Mesendoderm (in vitro differentiated cells): ENCODE measurements around the gene MFSD6L.
A peak's percentile ranks its signal among the peaks of the same experiment; 100 is the strongest.

ENCODE experiments used
- DNase-seq: peaks from one replicate; pipeline ENCODE4 v3.0.0; 2013
- H2AK5ac ChIP-seq: 2 replicates; pipeline ENCODE4 v1.6.1; 2013; ENCODE audit warnings: low read length, inconsistent platforms
- H2BK120ac ChIP-seq: 2 replicates; pipeline ENCODE4 v1.6.1; 2013; ENCODE audit warnings: low read depth, mild to moderate bottlenecking, low read length, moderate library complexity, mixed read lengths
- H2BK15ac ChIP-seq: replicated peaks from 2 replicates; pipeline ENCODE4 v1.6.1; 2013; ENCODE audit warnings: low read depth, mild to moderate bottlenecking, moderate library complexity
- H2BK5ac ChIP-seq: 2 replicates; pipeline ENCODE4 v1.6.1; 2013; ENCODE audit warnings: low read length, inconsistent platforms
- H3K18ac ChIP-seq: 2 replicates; pipeline ENCODE4 v1.6.1; 2013; ENCODE audit warnings: mild to moderate bottlenecking, low read length, mixed read lengths
- H3K23ac ChIP-seq: one replicate; pipeline ENCODE4 v1.6.1; 2013; ENCODE audit warnings: low read length
- H3K27ac ChIP-seq: 2 replicates; pipeline ENCODE4 v1.5.1; 2013; ENCODE audit warnings: low read depth, mild to moderate bottlenecking, inconsistent platforms, low read length, moderate library complexity
- H3K27me3 ChIP-seq: 2 replicates; pipeline ENCODE4 v1.6.1; 2013; ENCODE audit warnings: low read length, control low read depth, mild to moderate bottlenecking, inconsistent platforms; ENCODE audit not compliant: insufficient read depth, poor library complexity
- H3K36me3 ChIP-seq: 2 replicates; pipeline ENCODE4 v1.6.1; 2013; ENCODE audit warnings: low read length, inconsistent platforms; ENCODE audit not compliant: control insufficient read depth, insufficient read depth
- H3K4ac ChIP-seq: one replicate; pipeline ENCODE4 v1.6.1; 2013; ENCODE audit warnings: low read depth, mild to moderate bottlenecking, low read length, moderate library complexity
- H3K4me1 ChIP-seq: 2 replicates; pipeline ENCODE4 v1.6.1; 2013; ENCODE audit warnings: low read depth, low read length, inconsistent platforms; ENCODE audit not compliant: control insufficient read depth
- H3K4me2 ChIP-seq: 2 replicates; pipeline ENCODE4 v1.6.1; 2013; ENCODE audit warnings: low read length
- H3K4me3 ChIP-seq: 2 replicates; pipeline ENCODE4 v1.5.1; 2013; ENCODE audit warnings: mild to moderate bottlenecking, low read length
- H3K56ac ChIP-seq: one replicate; pipeline ENCODE4 v1.6.1; 2013; ENCODE audit warnings: low read length
- H3K79me1 ChIP-seq: 2 replicates; pipeline ENCODE4 v1.6.1; 2013; ENCODE audit warnings: low read length, inconsistent platforms
- H3K79me2 ChIP-seq: 2 replicates; pipeline ENCODE4 v1.6.1; 2013; ENCODE audit warnings: mild to moderate bottlenecking, low read length; ENCODE audit not compliant: control insufficient read depth, insufficient read depth
- H3K9ac ChIP-seq: 2 replicates; pipeline ENCODE4 v1.6.1; 2013; ENCODE audit warnings: low read length, inconsistent platforms
- H4K5ac ChIP-seq: one replicate; pipeline ENCODE4 v1.6.1; 2013; ENCODE audit warnings: low read length
- H4K8ac ChIP-seq: one replicate; pipeline ENCODE4 v1.6.1; 2013; ENCODE audit warnings: low read depth, mild to moderate bottlenecking, control low read depth, low read length, moderate library complexity
- WGBS: extraction: QIAGEN DNeasy Blood & Tissue Kit; methylation state at CpG from one replicate; pipeline ENCODE4 v1.1.7; 2013; ENCODE audit warnings: low lambda C conversion rate, missing lambda C conversion rate; ENCODE audit not compliant: insufficient coverage; ENCODE audit errors: extremely low coverage; 5-methylcytosine and 5-hydroxymethylcytosine counted together

Gene MFSD6L

DNA sequence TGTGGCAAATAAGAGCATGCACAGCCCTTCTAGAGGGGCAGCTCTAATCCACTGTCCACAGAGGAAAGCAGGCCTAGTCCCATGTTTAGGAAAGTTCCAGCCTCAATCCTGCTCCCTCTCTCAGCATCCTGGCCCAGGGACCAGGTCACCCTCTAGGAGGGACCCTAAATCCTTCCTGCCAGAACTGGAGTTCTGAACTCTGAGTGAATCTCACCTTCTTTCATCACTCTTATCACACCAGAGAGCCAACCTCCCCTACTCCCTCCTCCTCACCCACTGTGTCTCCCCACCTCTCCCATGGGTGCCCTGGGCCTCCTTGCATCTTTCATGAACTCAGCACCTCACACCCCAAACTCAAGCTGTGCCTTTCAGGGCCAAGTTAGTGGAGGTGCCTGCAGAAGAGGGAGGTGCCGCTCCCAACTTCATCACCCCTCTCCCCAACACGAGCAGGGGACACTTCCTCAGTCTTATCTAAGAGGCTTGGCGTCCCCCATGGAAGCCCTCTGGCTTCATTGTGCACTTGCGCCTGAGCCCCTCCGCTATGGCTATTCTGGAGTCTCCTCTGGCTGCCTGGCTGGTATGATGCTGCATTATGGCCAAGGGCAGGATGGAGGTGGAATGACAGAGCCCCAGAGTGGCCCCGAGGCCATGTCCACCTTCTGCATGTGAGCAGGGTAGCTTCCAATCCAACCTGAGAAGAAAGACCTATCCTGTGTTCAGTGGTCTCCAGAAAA, 36.6 kb upstream of the MFSD6L start:
- Histone ChIP-seq H3K27ac (no peak overlapping the region), H4K5ac (no peak overlapping the region), H3K79me2 (no peaks in the 10 kb centered on the region), H2BK120ac (no peak overlapping the region), H2BK15ac (no peak overlapping the region), H2AK5ac (no peak overlapping the region), H3K56ac (no peak overlapping the region), H4K8ac (no peak overlapping the region), H3K4me2 (no peak overlapping the region), H3K4ac (no peak overlapping the region), H3K23ac (no peak overlapping the region), H3K9ac (no peak overlapping the region), H3K4me3 (no peak overlapping the region), H3K36me3 (no peaks in the 10 kb centered on the region), H3K27me3 (no peaks in the 10 kb centered on the region), H3K18ac (no peak overlapping the region), H2BK5ac (no peak overlapping the region), H3K79me1 (no peaks in the 10 kb centered on the region), H3K4me1 (no peaks in the 10 kb centered on the region)
- no peak for DNase-seq
- no CpG with 5 or more reads among the region's 6 CpGs for WGBS

DNA sequence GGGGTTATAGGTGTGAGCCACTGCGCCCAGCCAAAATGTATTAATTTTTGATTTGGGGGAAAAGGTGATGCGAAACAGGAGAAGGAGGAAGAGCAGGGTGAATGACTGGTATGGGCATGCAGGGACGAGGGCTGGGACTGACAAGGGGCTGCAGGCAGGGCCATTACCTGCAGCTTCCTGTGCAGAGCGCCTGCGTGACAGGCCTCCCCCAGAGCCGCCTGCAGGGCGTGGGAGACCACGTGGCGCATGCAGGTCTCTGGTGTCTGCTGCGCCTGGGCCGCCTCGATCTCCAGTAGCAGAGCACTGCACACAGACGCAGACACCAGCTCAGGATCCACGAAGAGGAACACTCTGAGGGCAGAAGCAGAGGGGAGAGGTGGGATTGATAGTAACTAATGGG, 35.9 kb upstream of the MFSD6L start:
- H3K36me3 ChIP-seq, result no peaks in the 10 kb centered on the region
- no peak overlapping the region for H4K5ac ChIP-seq
- H3K4me1 ChIP-seq, result no peaks in the 10 kb centered on the region
- H2BK5ac ChIP-seq, result no peak overlapping the region
- no peaks in the 10 kb centered on the region for H3K27me3 ChIP-seq
- no peak overlapping the region for H3K27ac ChIP-seq
- H3K18ac ChIP-seq, result no peak overlapping the region
- H3K4ac ChIP-seq, result no peak overlapping the region
- no peak overlapping the region for H4K8ac ChIP-seq
- WGBS, result no CpG with 5 or more reads among the region's 14 CpGs
- H3K4me2 ChIP-seq, result no peak overlapping the region
- H3K4me3 ChIP-seq, result no peak overlapping the region
- no peak overlapping the region for H3K9ac ChIP-seq
- no peak overlapping the region for H3K56ac ChIP-seq
- no peak overlapping the region for H2BK120ac ChIP-seq
- H3K79me1 ChIP-seq, result no peaks in the 10 kb centered on the region
- no peak for DNase-seq
- no peak overlapping the region for H2AK5ac ChIP-seq
- no peaks in the 10 kb centered on the region for H3K79me2 ChIP-seq
- no peak overlapping the region for H3K23ac ChIP-seq
- H2BK15ac ChIP-seq, result no peak overlapping the region

DNA sequence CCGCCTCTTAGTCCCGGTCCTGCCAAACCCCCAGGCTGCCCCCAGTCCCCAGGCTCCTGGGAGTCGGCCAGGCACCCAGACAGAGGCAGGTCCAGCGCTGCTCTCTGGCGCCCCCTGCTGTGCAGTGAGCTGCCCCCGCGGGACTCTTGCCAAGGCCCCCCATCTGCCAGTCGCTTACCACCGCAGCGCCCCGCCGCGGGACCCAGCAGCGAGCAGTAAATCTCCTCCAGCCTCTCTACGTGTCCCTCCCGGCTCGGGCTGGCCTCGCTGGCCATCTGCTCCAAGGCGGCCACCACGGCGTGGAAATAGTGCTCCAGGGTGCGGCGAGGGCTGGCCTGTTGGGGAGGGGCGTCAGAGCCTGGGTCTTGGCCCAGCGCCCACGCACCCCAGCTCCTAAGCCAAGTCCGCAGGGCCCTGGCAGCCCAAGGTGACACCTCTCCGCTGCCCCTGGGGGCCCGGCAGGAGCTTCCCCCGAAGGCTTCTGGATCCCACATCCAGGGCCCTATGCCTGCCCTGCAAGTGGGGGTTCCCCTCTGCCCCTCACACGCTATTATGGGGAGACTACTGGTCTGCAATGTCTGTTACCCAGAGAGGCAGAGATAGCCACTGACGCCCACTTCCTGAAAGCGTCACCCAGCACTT, 33.7 kb upstream of the MFSD6L start:
- no peaks in the 10 kb centered on the region for H3K27me3 ChIP-seq
- no peak overlapping the region for H3K4me3 ChIP-seq
- no peak overlapping the region for H4K5ac ChIP-seq
- peak overlapping the region; percentile 18 for H3K9ac ChIP-seq
- H3K27ac ChIP-seq, result no peak overlapping the region
- no peaks in the 10 kb centered on the region for H3K79me2 ChIP-seq
- no peaks in the 10 kb centered on the region for H3K79me1 ChIP-seq
- H2BK120ac ChIP-seq, result no peak overlapping the region
- H3K56ac ChIP-seq, result peak overlapping the region; percentile 62
- no peak overlapping the region for H3K23ac ChIP-seq
- H4K8ac ChIP-seq, result no peak overlapping the region
- peak; percentile 76 for DNase-seq
- H2AK5ac ChIP-seq, result no peak overlapping the region
- no peak overlapping the region for H2BK15ac ChIP-seq
- H2BK5ac ChIP-seq, result no peak overlapping the region
- H3K36me3 ChIP-seq, result no peaks in the 10 kb centered on the region
- no peak overlapping the region for H3K4ac ChIP-seq
- H3K18ac ChIP-seq, result no peak overlapping the region
- no peak overlapping the region for H3K4me2 ChIP-seq
- no CpG with 5 or more reads among the region's 33 CpGs for WGBS
- H3K4me1 ChIP-seq, result no peaks in the 10 kb centered on the region

DNA sequence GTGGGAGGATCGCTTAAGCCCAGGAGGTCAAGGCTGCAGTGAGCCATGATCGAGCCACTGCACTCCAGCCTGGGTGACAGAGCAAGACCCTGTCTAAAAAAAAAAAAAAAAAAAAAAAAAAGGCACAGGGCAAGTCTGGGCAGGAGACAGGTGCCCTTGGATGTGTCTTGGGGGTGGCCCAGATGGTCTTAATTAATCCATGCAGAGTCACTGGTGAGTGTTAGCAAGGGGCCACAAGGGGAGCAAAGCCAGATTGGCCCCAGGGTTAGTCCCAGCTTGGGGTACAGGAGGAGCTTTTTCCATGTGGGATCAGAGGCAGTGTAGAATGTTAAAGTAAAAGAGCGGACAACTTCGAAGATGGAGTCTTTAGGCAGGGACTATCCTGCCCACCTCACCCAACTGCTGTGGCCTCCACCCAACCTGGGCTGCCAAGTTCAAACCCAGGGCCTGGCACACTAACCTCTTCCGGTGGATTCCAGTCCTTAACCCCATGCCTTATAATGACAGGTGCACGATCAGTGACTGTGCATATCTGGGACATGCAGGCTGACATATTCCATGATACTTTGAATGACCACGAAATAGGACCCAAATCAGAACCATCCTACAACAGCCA, 32.2 kb upstream of the MFSD6L start:
- Histone ChIP-seq H3K27ac (no peak overlapping the region), H3K4me1 (no peaks in the 10 kb centered on the region), H2BK5ac (no peak overlapping the region), H3K79me2 (no peaks in the 10 kb centered on the region), H2BK15ac (no peak overlapping the region), H4K5ac (no peak overlapping the region), H3K23ac (no peak overlapping the region), H3K4ac (no peak overlapping the region), H3K18ac (no peak overlapping the region), H2BK120ac (no peak overlapping the region), H2AK5ac (no peak overlapping the region), H3K4me2 (no peak overlapping the region), H3K4me3 (no peak overlapping the region), H4K8ac (no peak overlapping the region), H3K27me3 (no peaks in the 10 kb centered on the region), H3K9ac (no peak overlapping the region), H3K79me1 (no peaks in the 10 kb centered on the region), H3K56ac (no peak overlapping the region), H3K36me3 (no peaks in the 10 kb centered on the region)
- no CpG with 5 or more reads among the region's 7 CpGs for WGBS
- DNase-seq, result no peak

DNA sequence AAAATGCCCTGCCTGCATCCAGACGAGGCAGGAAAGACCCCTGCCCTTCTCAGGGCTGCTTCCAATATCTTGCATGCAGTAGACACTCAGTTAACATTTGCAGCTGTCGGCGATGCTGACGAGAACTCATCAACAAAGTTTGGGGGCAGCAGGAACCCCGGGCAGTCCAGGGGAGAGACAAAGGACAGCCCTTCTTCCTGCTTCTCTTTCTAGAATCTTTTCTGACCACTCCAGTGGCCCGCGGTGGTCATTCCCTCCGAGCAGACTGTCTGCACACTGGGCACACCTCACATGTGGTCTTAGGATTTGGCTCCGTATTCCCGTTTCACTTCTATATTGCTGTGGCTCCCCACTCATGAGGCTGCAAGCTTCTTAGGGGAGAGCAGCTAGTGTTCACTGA, 31.0 kb upstream of the MFSD6L start:
- no CpG with 5 or more reads among the region's 10 CpGs for WGBS
- Histone ChIP-seq H3K79me1 (no peaks in the 10 kb centered on the region), H4K5ac (no peak overlapping the region), H3K4ac (no peak overlapping the region), H3K27me3 (no peaks in the 10 kb centered on the region), H3K9ac (no peak overlapping the region), H3K4me2 (no peak overlapping the region), H3K23ac (no peak overlapping the region), H2BK120ac (no peak overlapping the region), H2BK5ac (no peak overlapping the region), H3K79me2 (no peaks in the 10 kb centered on the region), H2BK15ac (no peak overlapping the region), H3K4me3 (no peak overlapping the region), H3K4me1 (no peaks in the 10 kb centered on the region), H3K18ac (no peak overlapping the region), H3K27ac (no peak overlapping the region), H2AK5ac (no peak overlapping the region), H4K8ac (no peak overlapping the region), H3K56ac (no peak overlapping the region), H3K36me3 (no peaks in the 10 kb centered on the region)
- DNase-seq, result no peak
